VCaP (cell line): Measurements from ENCODE around the gene TRPM3.

ENCODE experiments used
- H3K27ac ChIP-seq: fragments of 450-650 bp; 2 replicates; pipeline ENCODE4 v1.5.1; 2017
- CTCF ChIP-seq: fragments of 450-650 bp; conservative IDR thresholded peaks from 2 replicates; pipeline ENCODE4 v1.5.1; 2017; ENCODE audit warnings: mild to moderate bottlenecking, moderate library complexity

TRPM3 gene

GRCh38 chr9:70887826-70888225 lies 233.6 kb downstream of the TRPM3 start:
- TF ChIP-seq CTCF: no peak
- no peak overlapping the region for H3K27ac ChIP-seq

- TF ChIP-seq CTCF: no peak
- no peak overlapping the region for H3K27ac ChIP-seq
Measured at GRCh38 chr9:70883963-70884793, 237.2 kb downstream of the TRPM3 start.

GRCh38 chr9:70883056-70883455 lies 238.4 kb downstream of the TRPM3 start:
- TF ChIP-seq CTCF: no peak
- H3K27ac ChIP-seq: no peak overlapping the region

- no peak overlapping the region for H3K27ac ChIP-seq
- no peak for TF ChIP-seq CTCF
Measured at GRCh38 chr9:70881333-70881732, 240.1 kb downstream of the TRPM3 start.

GRCh38 chr9:70880535-70880934 lies 240.9 kb downstream of the TRPM3 start:
- H3K27ac ChIP-seq: no peak overlapping the region
- TF ChIP-seq CTCF: no peak

- no peak overlapping the region for H3K27ac ChIP-seq
- TF ChIP-seq CTCF: no peak
Measured at GRCh38 chr9:70878576-70878975, 242.8 kb downstream of the TRPM3 start.

- TF ChIP-seq CTCF: no peak
- no peak overlapping the region for H3K27ac ChIP-seq
Measured at GRCh38 chr9:70874451-70874850, 247.0 kb downstream of the TRPM3 start.
